Upper lobe of right lung (tissue), 1 donor: Measurements from ENCODE around the gene EIF2B1. TPM values are rescaled to one million over a fixed set of nuclear protein-coding genes. Genes with fewer than 3 reads are reported as not detected.

Experiments used
- ATAC-seq: fragments of 200-7000 bp; cut with Tn5 transposase; one replicate; pipeline ENCODE4 v1.9.1; 2020; ENCODE audit warnings: mild to moderate bottlenecking, moderate library complexity
- DNase-seq: peaks from one replicate; pipeline ENCODE4 v3.0.0-alpha.2; 2020
- H3K27ac ChIP-seq: fragments of 200-600 bp; one replicate; pipeline ENCODE4 v1.8.0; 2022
- H3K27me3 ChIP-seq: fragments of 200-600 bp; one replicate; pipeline ENCODE4 v1.8.0; 2022; ENCODE audit warnings: mild to moderate bottlenecking
- H3K36me3 ChIP-seq: fragments of 200-600 bp; one replicate; pipeline ENCODE4 v1.8.0; 2022
- H3K4me1 ChIP-seq: fragments of 200-600 bp; one replicate; pipeline ENCODE4 v1.8.0; 2022
- H3K4me3 ChIP-seq: fragments of 200-600 bp; one replicate; pipeline ENCODE4 v1.8.0; 2022; ENCODE audit warnings: mild to moderate bottlenecking
- H3K9me3 ChIP-seq: fragments of 200-600 bp; one replicate; pipeline ENCODE4 v1.8.0; 2022
- intact Hi-C: fragments of 100-400 bp; cut with DNase I; formaldehyde crosslinking; loops from one replicate; pipeline ENCODE4 v1.11.0; 2022
- long read RNA-seq: library from polyadenylated mRNA; unstranded; transcript quantifications from one replicate; pipeline ENCODE4 v2.0.0, GENCODE V29; 2021
- total RNA-seq: library from RNA; stranded (reverse); fragmentation: NEBNext Ultra II Directional; extraction: Animal tissue kit (Norgen Biotek cat#: 25700); gene quantifications from one replicate; pipeline ENCODE4 v1.2.1, GENCODE V29; 2021
- TF ChIP-seq, protein P1 (sequence below): fragments of 200-600 bp; IDR thresholded peaks from one replicate; pipeline ENCODE4 v1.8.0; 2022; ENCODE audit warnings: antibody characterized with exemption
- donor health status: DM: no; HTN: yes; CAD: no; lungs with severe emphysema.

EIF2B1 gene
- 40.0 TPM for total RNA-seq
- long read RNA-seq, transcript EIF2B1-201 (9 exons, 2,477 nt): major isoform, 81 of 104 reads
- long read RNA-seq, partial matches to known transcripts: 3 of 104 reads
- long read RNA-seq, other reads (novel, unspliced or antisense): 19 of 104 reads

GRCh38 chr12:123633379-123634141 lies at the start of gene EIF2B1, which contains the start of gene GTF2H3:
EIF2B1 (minus strand) TSS chr12:123633686; CDS start chr12:123633557, 129 bp downstream.
GTF2H3 (plus strand) TSS chr12:123633829; CDS start chr12:123633860, 31 bp downstream.
- H3K4me1 ChIP-seq: peaks cover 9% of the 10 kb centered on the region
- H3K27ac ChIP-seq: peak within 1 kb of the TSS; percentile 84
- peak within 1 kb of the TSS; percentile 75 for H3K4me3 ChIP-seq
- H3K27me3 ChIP-seq: no peaks in the 10 kb centered on the region
- ATAC-seq (peak; percentile 100), DNase-seq (peak; percentile 98)
- intact Hi-C loops: no loop called here
- TF ChIP-seq, protein P1, sequence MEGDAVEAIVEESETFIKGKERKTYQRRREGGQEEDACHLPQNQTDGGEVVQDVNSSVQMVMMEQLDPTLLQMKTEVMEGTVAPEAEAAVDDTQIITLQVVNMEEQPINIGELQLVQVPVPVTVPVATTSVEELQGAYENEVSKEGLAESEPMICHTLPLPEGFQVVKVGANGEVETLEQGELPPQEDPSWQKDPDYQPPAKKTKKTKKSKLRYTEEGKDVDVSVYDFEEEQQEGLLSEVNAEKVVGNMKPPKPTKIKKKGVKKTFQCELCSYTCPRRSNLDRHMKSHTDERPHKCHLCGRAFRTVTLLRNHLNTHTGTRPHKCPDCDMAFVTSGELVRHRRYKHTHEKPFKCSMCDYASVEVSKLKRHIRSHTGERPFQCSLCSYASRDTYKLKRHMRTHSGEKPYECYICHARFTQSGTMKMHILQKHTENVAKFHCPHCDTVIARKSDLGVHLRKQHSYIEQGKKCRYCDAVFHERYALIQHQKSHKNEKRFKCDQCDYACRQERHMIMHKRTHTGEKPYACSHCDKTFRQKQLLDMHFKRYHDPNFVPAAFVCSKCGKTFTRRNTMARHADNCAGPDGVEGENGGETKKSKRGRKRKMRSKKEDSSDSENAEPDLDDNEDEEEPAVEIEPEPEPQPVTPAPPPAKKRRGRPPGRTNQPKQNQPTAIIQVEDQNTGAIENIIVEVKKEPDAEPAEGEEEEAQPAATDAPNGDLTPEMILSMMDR: no peak
- peaks cover 34% of the 10 kb centered on the region for H3K36me3 ChIP-seq
- H3K9me3 ChIP-seq: no peaks in the 10 kb centered on the region

DNA sequence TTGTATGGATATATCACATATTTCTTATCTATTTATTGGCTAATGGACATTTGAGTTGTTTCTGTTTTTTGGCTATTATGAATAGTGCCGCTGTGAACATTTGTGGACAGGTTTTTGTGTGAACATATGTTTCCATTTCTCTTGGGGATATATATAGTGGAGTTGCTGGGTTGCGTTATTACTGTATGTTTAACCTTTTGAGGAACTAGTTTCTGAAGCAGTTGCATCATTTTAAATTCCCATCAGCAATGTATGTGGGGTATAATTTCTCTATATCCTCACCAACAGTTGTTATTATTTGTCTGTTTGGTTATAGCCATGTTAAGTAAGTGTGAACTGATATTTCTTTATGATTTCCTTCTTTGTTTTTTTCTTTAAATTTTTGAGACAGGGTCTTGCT lies 48.1 kb upstream of the EIF2B1 start:
- ATAC-seq: peak; percentile 27
- Histone ChIP-seq H3K4me1 (no peaks in the 10 kb centered on the region), H3K4me3 (no peak overlapping the region), H3K36me3 (peaks cover 23% of the 10 kb centered on the region), H3K27me3 (no peaks in the 10 kb centered on the region), H3K9me3 (no peaks in the 10 kb centered on the region), H3K27ac (no peak overlapping the region)
- intact Hi-C loops: no loop called here
- DNase-seq: no peak
- TF ChIP-seq, protein P1: no peak

DNA sequence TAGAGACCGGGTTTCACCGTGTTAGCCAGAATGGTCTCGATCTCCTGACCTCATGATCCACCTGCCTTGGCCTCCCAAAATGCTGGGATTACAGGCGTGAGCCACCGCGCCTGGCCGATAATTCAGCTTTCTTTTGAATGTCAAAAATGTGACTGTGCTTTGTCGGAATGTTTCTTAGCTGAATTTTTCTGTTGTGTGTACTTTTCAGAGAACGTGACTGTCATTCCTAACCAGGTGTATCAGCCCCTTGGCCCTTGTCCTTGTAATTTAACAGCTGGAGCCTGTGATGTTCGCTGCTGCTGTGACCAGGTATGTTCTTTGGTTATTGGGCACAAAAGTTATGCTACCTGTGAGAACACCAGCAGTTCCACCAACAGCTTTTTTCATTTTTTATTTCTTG lies 45.5 kb upstream of the EIF2B1 start:
- ATAC-seq (no peak), DNase-seq (no peak)
- H3K27me3 ChIP-seq: no peaks in the 10 kb centered on the region
- no peaks in the 10 kb centered on the region for H3K4me1 ChIP-seq
- intact Hi-C loops: no loop called here
- H3K36me3 ChIP-seq: peaks cover 33% of the 10 kb centered on the region
- TF ChIP-seq, protein P1: no peak
- H3K9me3 ChIP-seq: no peaks in the 10 kb centered on the region
- H3K4me3 ChIP-seq: no peak overlapping the region
- H3K27ac ChIP-seq: no peak overlapping the region

- TF ChIP-seq, protein P1: no peak
- Histone ChIP-seq H3K4me3 (no peak overlapping the region), H3K27ac (no peak overlapping the region), H3K9me3 (no peaks in the 10 kb centered on the region), H3K27me3 (no peaks in the 10 kb centered on the region), H3K36me3 (peaks cover 34% of the 10 kb centered on the region), H3K4me1 (peaks cover 4% of the 10 kb centered on the region)
- no peak for DNase-seq
- intact Hi-C loops: no loop called here
- no peak for ATAC-seq
Measured at GRCh38 chr12:123676616-123677320, 43.3 kb upstream of the EIF2B1 start.

DNA sequence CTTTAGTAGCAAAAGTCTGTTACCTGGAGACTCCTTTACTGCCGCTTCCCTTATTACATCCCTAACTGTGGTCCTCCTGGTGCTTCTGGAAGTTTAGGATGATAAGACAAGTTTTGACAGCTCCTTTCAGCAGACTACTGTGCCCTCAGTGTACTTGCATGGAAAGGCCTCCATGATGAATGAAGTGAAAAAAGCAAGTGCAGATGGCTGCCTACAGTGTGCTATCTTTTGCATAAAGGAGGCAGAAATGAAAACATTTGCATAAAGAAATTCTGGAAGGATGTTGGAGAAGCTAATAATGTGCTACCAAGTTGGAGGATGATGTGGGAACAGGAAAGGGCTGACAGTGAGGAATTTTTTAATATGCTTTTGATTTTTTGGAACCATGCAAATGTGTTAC lies 42.0 kb upstream of the EIF2B1 start:
- Histone ChIP-seq H3K4me1 (peaks cover 10% of the 10 kb centered on the region), H3K36me3 (peaks cover 31% of the 10 kb centered on the region), H3K27me3 (no peaks in the 10 kb centered on the region), H3K9me3 (no peaks in the 10 kb centered on the region), H3K27ac (no peak overlapping the region), H3K4me3 (no peak overlapping the region)
- ATAC-seq: no peak
- intact Hi-C loops: no loop called here
- no peak for DNase-seq
- TF ChIP-seq, protein P1: no peak
